Loucy (cell line): Measurements from ENCODE around the gene EPHB1.

ENCODE experiments used
- H2AFZ ChIP-seq: fragments of 200-600 bp; sonication (generic); 2 replicates; pipeline ENCODE4 v1.6.0; 2016; ENCODE audit warnings: antibody characterized with exemption, mild to moderate bottlenecking, low read length, moderate library complexity
- H3F3A ChIP-seq: fragments of 200-600 bp; 2 replicates; pipeline ENCODE4 v1.6.0; 2016; ENCODE audit warnings: antibody characterized with exemption, low read depth, mild to moderate bottlenecking
- H3K27me3 ChIP-seq: fragments of 200-600 bp; sonication (generic); 2 replicates; pipeline ENCODE4 v1.6.1; 2014; ENCODE audit warnings: low read length, mild to moderate bottlenecking; ENCODE audit not compliant: insufficient read depth, poor library complexity, severe bottlenecking
- H3K36me3 ChIP-seq: fragments of 200-600 bp; sonication (generic); 2 replicates; pipeline ENCODE4 v1.6.1; 2016; ENCODE audit warnings: low read length; ENCODE audit not compliant: insufficient read depth
- H3K4me1 ChIP-seq: fragments of 200-600 bp; sonication (generic); 2 replicates; pipeline ENCODE4 v1.5.1; 2014; ENCODE audit warnings: low read length, mild to moderate bottlenecking; ENCODE audit not compliant: insufficient read depth, poor library complexity, severe bottlenecking
- H3K4me2 ChIP-seq: fragments of 200-600 bp; sonication (generic); 2 replicates; pipeline ENCODE4 v1.6.0; 2014; ENCODE audit warnings: antibody characterized with exemption, low read length, low read depth, mild to moderate bottlenecking; ENCODE audit not compliant: poor library complexity, severe bottlenecking
- H3K4me3 ChIP-seq: fragments of 200-600 bp; sonication (generic); 2 replicates; pipeline ENCODE4 v1.5.1; 2014; ENCODE audit warnings: low read length, mild to moderate bottlenecking, mixed read lengths; ENCODE audit not compliant: poor library complexity, severe bottlenecking
- H3K79me2 ChIP-seq: fragments of 200-600 bp; sonication (generic); 2 replicates; pipeline ENCODE4 v1.6.1; 2014; ENCODE audit warnings: low read length; ENCODE audit not compliant: insufficient read depth
- H3K9ac ChIP-seq: fragments of 200-600 bp; sonication (generic); 2 replicates; pipeline ENCODE4 v1.6.0; 2014; ENCODE audit warnings: mild to moderate bottlenecking, low read depth, low read length, moderate library complexity; ENCODE audit not compliant: poor library complexity, severe bottlenecking
- H3K9me2 ChIP-seq: fragments of 200-600 bp; sonication (generic); replicated peaks from 2 replicates; pipeline ENCODE4 v1.6.1; 2016; ENCODE audit warnings: low read depth, low read length, mixed read lengths
- H3K9me3 ChIP-seq: fragments of 200-600 bp; sonication (generic); 2 replicates; pipeline ENCODE4 v1.6.1; 2014; ENCODE audit warnings: mild to moderate bottlenecking, antibody characterized with exemption, low read length, low read depth; ENCODE audit not compliant: insufficient read depth
- H4K20me1 ChIP-seq: fragments of 200-600 bp; sonication (generic); 2 replicates; pipeline ENCODE4 v1.6.0; 2014; ENCODE audit warnings: antibody characterized with exemption, low read length, mild to moderate bottlenecking; ENCODE audit not compliant: insufficient read depth, poor library complexity, severe bottlenecking
- CTCF ChIP-seq: fragments of 200-600 bp; sonication (generic); conservative IDR thresholded peaks from 2 replicates; pipeline ENCODE4 v1.5.1; 2014; ENCODE audit warnings: mild to moderate bottlenecking, antibody characterized with exemption, low read length
- EZH2phosphoT487 ChIP-seq: fragments of 200-600 bp; IDR thresholded peaks from 2 replicates; pipeline ENCODE4 v1.6.1; 2018; ENCODE audit warnings: antibody characterized with exemption, mild to moderate bottlenecking, moderate library complexity, borderline replicate concordance

Gene EPHB1

GRCh38 chr3:134858441-134859035 lies 63.5 kb downstream of the EPHB1 start:
- Histone ChIP-seq H3K9me3 (no peaks in the 10 kb centered on the region), H3K27me3 (no peaks in the 10 kb centered on the region), H3K79me2 (no peaks in the 10 kb centered on the region), H3K9ac (no peak overlapping the region), H3K9me2 (no peaks in the 10 kb centered on the region), H2AFZ (no peak overlapping the region), H3K4me1 (no peaks in the 10 kb centered on the region), H4K20me1 (no peaks in the 10 kb centered on the region), H3K4me2 (no peak overlapping the region), H3F3A (no peaks in the 10 kb centered on the region), H3K36me3 (no peaks in the 10 kb centered on the region), H3K4me3 (no peak overlapping the region)
- TF ChIP-seq CTCF (no peak), EZH2phosphoT487 (no peak)

DNA sequence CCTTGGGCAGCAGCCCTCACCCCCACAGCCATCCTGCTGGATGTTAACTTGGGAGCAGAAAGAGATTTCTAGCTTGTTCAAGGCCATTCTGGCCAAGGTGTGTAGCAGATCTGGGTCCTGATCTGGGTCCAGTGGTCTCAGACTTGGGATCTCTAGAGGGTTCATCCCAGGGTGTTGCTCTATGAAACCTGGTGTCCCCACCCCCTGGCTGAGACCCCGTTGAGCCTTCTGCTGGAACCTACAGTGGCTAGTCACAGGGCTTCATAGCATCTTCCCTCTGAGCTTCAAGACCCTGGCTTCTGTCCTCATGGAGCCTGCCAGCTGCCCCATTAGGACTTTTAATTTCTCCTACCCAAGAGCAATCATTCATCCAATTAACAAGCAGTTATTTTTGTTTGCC lies 64.3 kb downstream of the EPHB1 start:
- no peaks in the 10 kb centered on the region for H3K27me3 ChIP-seq
- no peak overlapping the region for H3K4me2 ChIP-seq
- no peaks in the 10 kb centered on the region for H4K20me1 ChIP-seq
- no peak overlapping the region for H3K4me3 ChIP-seq
- H3K36me3 ChIP-seq = no peaks in the 10 kb centered on the region
- TF ChIP-seq EZH2phosphoT487 = no peak
- no peaks in the 10 kb centered on the region for H3K9me2 ChIP-seq
- H3K9me3 ChIP-seq = no peaks in the 10 kb centered on the region
- no peak overlapping the region for H3K9ac ChIP-seq
- no peaks in the 10 kb centered on the region for H3F3A ChIP-seq
- H3K79me2 ChIP-seq = no peaks in the 10 kb centered on the region
- H2AFZ ChIP-seq = no peak overlapping the region
- H3K4me1 ChIP-seq = no peaks in the 10 kb centered on the region

GRCh38 chr3:134860141-134860540 lies 65.1 kb downstream of the EPHB1 start:
- Histone ChIP-seq H3K4me3 (no peak overlapping the region), H3K4me2 (no peak overlapping the region), H3K9me3 (no peaks in the 10 kb centered on the region), H3K9me2 (no peaks in the 10 kb centered on the region), H3K9ac (no peak overlapping the region), H2AFZ (no peak overlapping the region), H3K36me3 (no peaks in the 10 kb centered on the region), H3K27me3 (no peaks in the 10 kb centered on the region), H4K20me1 (no peaks in the 10 kb centered on the region), H3K4me1 (no peaks in the 10 kb centered on the region), H3K79me2 (no peaks in the 10 kb centered on the region), H3F3A (no peaks in the 10 kb centered on the region)
- TF ChIP-seq EZH2phosphoT487 (no peak), CTCF (no peak)

- Histone ChIP-seq H3K4me2 (no peak overlapping the region), H3K4me3 (no peak overlapping the region), H3K4me1 (no peaks in the 10 kb centered on the region), H3K27me3 (no peaks in the 10 kb centered on the region), H4K20me1 (no peaks in the 10 kb centered on the region), H3K79me2 (no peaks in the 10 kb centered on the region), H3K9ac (no peak overlapping the region), H3K9me3 (no peaks in the 10 kb centered on the region; the same call in 1 of the 2 replicates), H3K9me2 (no peaks in the 10 kb centered on the region), H3F3A (no peaks in the 10 kb centered on the region), H3K36me3 (no peaks in the 10 kb centered on the region), H2AFZ (no peak overlapping the region)
- TF ChIP-seq CTCF (no peak), EZH2phosphoT487 (no peak)
These were observed 68.9 kb downstream of the EPHB1 start for GRCh38 chr3:134863915-134864314.
